Ascending aorta (tissue), 2 donors: ENCODE measurements around the gene TSPAN16. TPM values are rescaled to one million over a fixed set of nuclear protein-coding genes. Genes with fewer than 3 reads are reported as not detected.
"Not testable (repeated sequence)": the region's sequence is repeated elsewhere in the genome, so short reads cannot be mapped to it uniquely, and the experiment has no call there.

ENCODE experiments used
- DNase-seq, 2 donors: peaks; one replicate each; pipeline ENCODE4 v3.0.0-alpha.2; 2019; ENCODE audit warnings: low spot score in 2 of 2
- H3K27ac ChIP-seq, 2 donors: fragments of 200-600 bp; sonication (generic); one replicate each; pipeline ENCODE4 v1.5.1; 2016 to 2017; ENCODE audit warnings: mild to moderate bottlenecking in 1 of 2
- H3K27me3 ChIP-seq: fragments of 200-600 bp; sonication (generic); one replicate; pipeline ENCODE4 v1.5.1; 2017
- H3K36me3 ChIP-seq, 2 donors: fragments of 200-600 bp; sonication (generic); one replicate each; pipeline ENCODE4 v1.5.1; 2016
- H3K4me1 ChIP-seq, 2 donors: fragments of 200-600 bp; sonication (generic); one replicate each; pipeline ENCODE4 v1.5.1; 2016 to 2017; ENCODE audit warnings: mild to moderate bottlenecking in 1 of 2
- H3K4me3 ChIP-seq, 2 donors: fragments of 200-600 bp; sonication (generic); one replicate each; pipeline ENCODE4 v1.5.1; 2016 to 2017; ENCODE audit warnings: mild to moderate bottlenecking in 1 of 2
- H3K9me3 ChIP-seq, 2 donors: fragments of 200-600 bp; sonication (generic); one replicate each; pipeline ENCODE4 v1.5.1; 2016
- intact Hi-C: fragments of 100-400 bp; cut with DNase I; formaldehyde crosslinking; loops from one replicate; pipeline ENCODE4 v1.15.1; 2023
- total RNA-seq: library from RNA; depleted of rRNA; stranded (reverse); fragments of >200 nt; gene quantifications from one replicate; pipeline ENCODE4 v1.1.0, GENCODE V29; 2016
- TF ChIP-seq, protein P1 (sequence below), 3 experiments: fragments of 200-600 bp in 2 of 3; fragments of 450-650 bp in 1 of 3; sonication (generic) in 2 of 3; IDR thresholded peaks; one replicate each; pipeline ENCODE4 v1.5.1; 2016 to 2019; ENCODE audit warnings: antibody characterized with exemption in 3 of 3, mild to moderate bottlenecking in 1 of 3, moderate library complexity in 1 of 3

The TSPAN16 gene
- total RNA-seq, 1 donor from 2014 or later, result not detected

DNA sequence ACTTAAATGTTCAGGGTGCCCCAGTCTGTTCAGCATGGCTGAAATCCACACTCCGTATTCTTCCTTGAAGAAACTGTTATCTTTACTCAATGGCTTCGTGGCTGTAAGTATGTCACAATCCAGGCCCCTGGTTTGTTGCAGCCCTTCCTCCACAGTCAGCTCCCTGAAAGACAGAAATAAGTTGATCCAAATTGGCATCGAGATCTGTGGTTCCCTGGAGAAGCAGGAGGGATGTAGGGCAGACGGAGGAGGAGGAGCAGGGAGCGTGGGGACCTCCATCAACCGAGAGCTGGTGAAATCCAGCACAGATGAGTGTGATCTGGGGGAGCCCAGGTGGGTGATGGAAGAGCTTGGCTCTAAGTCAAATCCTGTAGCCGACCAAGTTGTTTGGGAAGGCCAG, 304 bp downstream of the TSPAN16 start:
- no peaks in the 10 kb centered on the region for H3K27me3 ChIP-seq
- peak overlapping the region; percentile 48 to 61 for H3K27ac ChIP-seq
- no peak for DNase-seq
- no peaks in the 10 kb centered on the region for H3K9me3 ChIP-seq
- intact Hi-C loops, result loop anchor here (2.0 to 5.0 kb wide), 2 partner anchors 27 to 61 kb away; partner anchors contain the start of gene PLPPR2
- no peaks in the 10 kb centered on the region for H3K36me3 ChIP-seq
- no peak overlapping the region for H3K4me3 ChIP-seq
- peaks cover 0 to 7% of the 10 kb centered on the region in 2 donors for H3K4me1 ChIP-seq
- TF ChIP-seq, protein P1, sequence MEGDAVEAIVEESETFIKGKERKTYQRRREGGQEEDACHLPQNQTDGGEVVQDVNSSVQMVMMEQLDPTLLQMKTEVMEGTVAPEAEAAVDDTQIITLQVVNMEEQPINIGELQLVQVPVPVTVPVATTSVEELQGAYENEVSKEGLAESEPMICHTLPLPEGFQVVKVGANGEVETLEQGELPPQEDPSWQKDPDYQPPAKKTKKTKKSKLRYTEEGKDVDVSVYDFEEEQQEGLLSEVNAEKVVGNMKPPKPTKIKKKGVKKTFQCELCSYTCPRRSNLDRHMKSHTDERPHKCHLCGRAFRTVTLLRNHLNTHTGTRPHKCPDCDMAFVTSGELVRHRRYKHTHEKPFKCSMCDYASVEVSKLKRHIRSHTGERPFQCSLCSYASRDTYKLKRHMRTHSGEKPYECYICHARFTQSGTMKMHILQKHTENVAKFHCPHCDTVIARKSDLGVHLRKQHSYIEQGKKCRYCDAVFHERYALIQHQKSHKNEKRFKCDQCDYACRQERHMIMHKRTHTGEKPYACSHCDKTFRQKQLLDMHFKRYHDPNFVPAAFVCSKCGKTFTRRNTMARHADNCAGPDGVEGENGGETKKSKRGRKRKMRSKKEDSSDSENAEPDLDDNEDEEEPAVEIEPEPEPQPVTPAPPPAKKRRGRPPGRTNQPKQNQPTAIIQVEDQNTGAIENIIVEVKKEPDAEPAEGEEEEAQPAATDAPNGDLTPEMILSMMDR (IDR thresholded peaks at IDR 0.05), result no peak

DNA sequence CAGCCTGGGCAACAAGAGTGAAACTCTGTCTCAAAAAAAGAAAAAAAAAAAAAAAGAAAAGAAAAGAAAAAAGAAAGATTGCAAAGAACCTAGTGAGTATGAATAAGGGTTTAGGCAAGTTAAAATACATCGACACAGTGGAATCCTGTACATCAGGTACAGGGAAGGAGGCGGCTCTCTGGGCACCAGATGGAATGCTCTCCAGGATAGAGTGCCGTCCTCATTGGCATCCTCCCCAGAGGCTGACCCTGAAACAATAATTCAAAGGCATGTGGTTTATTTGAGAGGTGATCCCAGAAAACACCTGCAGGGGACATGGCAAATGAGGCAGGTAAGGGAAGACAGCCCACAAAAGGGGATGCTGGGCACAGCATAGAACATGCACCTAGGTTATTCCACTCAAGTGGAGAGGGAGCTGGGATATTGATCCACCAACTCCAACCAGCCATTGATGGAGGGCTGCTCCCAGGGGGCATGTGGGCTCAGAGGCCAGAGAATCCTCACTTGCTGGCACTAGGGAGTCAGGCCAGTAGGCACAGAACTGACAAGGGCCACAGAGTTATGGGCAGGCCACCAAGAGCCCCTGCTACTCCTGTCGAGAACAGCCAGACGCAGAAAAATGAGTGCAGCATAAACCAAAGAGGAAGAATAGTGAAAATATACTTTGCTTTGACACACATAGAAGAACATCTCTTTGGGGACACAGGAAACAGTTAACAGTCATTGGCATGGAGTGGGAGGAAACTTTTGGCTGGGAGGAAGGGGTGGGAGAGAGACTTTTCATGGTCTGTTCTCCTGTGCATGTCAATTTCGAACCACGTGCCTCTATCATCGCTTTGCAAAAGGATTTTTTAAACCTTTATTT, 4.2 kb downstream of the TSPAN16 start:
- H3K27me3 ChIP-seq, result no peaks in the 10 kb centered on the region
- TF ChIP-seq, protein P1 (IDR thresholded peaks at IDR 0.05), result no peak
- intact Hi-C loops, result loop anchor here (5.0 kb wide), 1 partner anchor 57 kb away; the partner anchor contains the start of gene PLPPR2
- no peak overlapping the region for H3K4me3 ChIP-seq
- H3K36me3 ChIP-seq, result no peaks in the 10 kb centered on the region
- DNase-seq, result no peak
- H3K9me3 ChIP-seq, result no peaks in the 10 kb centered on the region
- peaks cover 0 to 3% of the 10 kb centered on the region in 2 donors for H3K4me1 ChIP-seq
- no peak overlapping the region for H3K27ac ChIP-seq

DNA sequence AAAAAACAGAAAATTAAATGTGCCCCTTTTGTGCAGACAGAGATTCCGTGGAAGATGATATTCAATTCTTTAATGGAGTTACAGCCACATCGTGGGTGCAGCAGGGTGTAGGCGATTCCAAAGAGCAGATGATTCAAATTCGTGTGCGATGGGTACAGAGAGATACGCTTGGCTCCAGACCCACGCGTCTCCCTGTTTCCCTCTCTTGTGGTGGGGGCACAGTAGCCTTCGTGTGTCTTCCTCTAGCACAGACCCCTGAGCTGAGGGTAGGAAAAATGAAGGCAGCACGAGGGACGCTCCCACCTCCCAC, 4.8 kb downstream of the TSPAN16 start:
- intact Hi-C loops, result no loop called here
- no peak overlapping the region for H3K4me3 ChIP-seq
- H3K9me3 ChIP-seq, result no peaks in the 10 kb centered on the region
- no peaks in the 10 kb centered on the region for H3K36me3 ChIP-seq
- no peaks in the 10 kb centered on the region for H3K27me3 ChIP-seq
- H3K27ac ChIP-seq, result no peak overlapping the region
- no peak for DNase-seq
- TF ChIP-seq, protein P1 (IDR thresholded peaks at IDR 0.05), result no peak
- H3K4me1 ChIP-seq, result peaks cover 0 to 3% of the 10 kb centered on the region in 2 donors

DNA sequence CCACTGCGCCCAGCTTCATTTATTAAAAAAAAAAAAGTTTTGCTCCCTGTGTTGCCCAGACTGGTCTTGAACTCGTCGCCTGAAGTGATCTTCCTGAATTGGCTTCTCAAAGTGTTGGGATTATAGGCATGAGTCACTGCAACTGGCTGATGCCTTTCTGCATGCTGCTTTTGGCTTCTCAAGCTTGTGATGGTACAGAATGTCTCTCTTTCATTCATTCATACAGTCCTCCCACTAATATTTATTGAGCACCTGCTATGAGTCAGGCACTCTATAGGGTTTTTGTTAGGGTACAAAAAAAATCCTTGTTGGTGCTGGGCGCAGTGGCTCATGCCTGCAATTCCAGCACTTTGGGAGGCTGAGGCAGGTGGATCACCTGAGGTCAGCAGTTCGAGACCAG, 9.0 kb downstream of the TSPAN16 start:
- no peak for DNase-seq
- H3K36me3 ChIP-seq, result no peaks in the 10 kb centered on the region
- no peak overlapping the region for H3K27ac ChIP-seq
- H3K27me3 ChIP-seq, result no peaks in the 10 kb centered on the region
- intact Hi-C loops, result no loop called here
- no peaks in the 10 kb centered on the region for H3K9me3 ChIP-seq
- no peak overlapping the region for H3K4me3 ChIP-seq
- TF ChIP-seq, protein P1 (IDR thresholded peaks at IDR 0.05), result no peak
- no peaks in the 10 kb centered on the region for H3K4me1 ChIP-seq

DNA sequence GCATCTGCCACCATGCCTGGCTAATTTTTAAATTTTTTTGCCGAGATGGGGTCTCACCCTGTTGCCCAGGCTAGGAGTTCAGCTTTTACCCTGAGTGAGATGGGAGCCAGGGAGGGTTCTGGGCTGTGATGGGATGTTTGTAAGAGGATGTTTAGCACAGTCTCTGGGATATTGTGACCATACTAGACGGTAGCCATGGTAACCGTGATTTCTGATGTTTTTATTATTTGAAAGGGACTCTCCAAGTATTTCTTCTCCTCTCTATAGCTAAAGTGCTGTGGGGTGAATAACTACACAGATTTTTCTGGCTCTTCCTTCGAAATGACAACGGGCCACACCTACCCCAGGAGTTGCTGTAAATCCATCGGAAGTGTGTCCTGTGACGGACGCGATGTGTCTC, 10.4 kb downstream of the TSPAN16 start:
- no peaks in the 10 kb centered on the region for H3K4me1 ChIP-seq
- no peak overlapping the region for H3K4me3 ChIP-seq
- intact Hi-C loops, result no loop called here
- no peaks in the 10 kb centered on the region for H3K27me3 ChIP-seq
- no peak for DNase-seq
- no peak overlapping the region for H3K27ac ChIP-seq
- H3K9me3 ChIP-seq, result no peaks in the 10 kb centered on the region
- TF ChIP-seq, protein P1 (IDR thresholded peaks at IDR 0.05), result no peak
- no peaks in the 10 kb centered on the region for H3K36me3 ChIP-seq

DNA sequence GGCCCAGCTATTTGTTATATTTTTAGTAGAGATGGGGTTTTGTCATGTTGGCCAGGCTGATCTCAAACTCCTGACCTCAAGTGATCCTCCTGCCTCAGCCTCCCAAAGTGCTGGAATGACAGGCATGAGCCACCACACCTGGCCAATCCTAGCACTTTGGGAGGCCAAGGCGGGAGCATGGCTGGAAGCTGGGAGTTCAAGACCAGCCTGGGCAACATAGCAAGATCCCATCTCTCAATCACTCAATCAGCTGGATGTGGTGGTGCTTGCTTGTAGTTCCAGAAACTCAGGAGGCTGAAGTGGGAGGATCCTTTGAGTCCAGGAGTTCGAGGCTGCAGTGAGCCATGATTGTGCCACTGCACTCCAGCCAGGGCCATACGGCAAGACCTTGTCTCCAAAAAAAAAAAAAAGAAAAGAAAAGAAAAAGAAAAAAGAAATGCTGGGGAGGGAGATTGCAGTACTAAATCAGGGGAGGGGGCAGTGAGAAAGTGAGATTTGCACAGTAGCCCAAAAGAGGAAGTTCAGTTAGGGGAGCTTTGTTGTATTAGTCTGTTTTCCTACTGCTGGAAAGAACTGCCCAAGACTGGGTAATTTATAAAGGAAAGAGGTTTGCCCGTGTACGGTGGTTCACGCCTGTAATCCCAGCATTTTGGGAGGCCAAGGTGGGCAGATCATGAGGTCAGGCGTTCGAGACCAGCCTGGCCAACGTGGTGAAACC, 24.5 kb downstream of the TSPAN16 start:
- H3K4me1 ChIP-seq, result peaks cover 8 to 13% of the 10 kb centered on the region in 2 donors
- H3K4me3 ChIP-seq, H3K27ac ChIP-seq, H3K27me3 ChIP-seq, intact Hi-C loops, H3K9me3 ChIP-seq, DNase-seq, H3K36me3 ChIP-seq: not testable (repeated sequence)
